HG03520 (cell line): Measurements from ENCODE around the gene PLCB2.

Experiments
- ATAC-seq: cut with Tn5 transposase; IDR thresholded peaks from one replicate; pipeline ENCODE4 v1.9.1; 2021; ENCODE audit warnings: mild to moderate bottlenecking, moderate library complexity; ENCODE audit not compliant: unreplicated experiment

Gene PLCB2

DNA sequence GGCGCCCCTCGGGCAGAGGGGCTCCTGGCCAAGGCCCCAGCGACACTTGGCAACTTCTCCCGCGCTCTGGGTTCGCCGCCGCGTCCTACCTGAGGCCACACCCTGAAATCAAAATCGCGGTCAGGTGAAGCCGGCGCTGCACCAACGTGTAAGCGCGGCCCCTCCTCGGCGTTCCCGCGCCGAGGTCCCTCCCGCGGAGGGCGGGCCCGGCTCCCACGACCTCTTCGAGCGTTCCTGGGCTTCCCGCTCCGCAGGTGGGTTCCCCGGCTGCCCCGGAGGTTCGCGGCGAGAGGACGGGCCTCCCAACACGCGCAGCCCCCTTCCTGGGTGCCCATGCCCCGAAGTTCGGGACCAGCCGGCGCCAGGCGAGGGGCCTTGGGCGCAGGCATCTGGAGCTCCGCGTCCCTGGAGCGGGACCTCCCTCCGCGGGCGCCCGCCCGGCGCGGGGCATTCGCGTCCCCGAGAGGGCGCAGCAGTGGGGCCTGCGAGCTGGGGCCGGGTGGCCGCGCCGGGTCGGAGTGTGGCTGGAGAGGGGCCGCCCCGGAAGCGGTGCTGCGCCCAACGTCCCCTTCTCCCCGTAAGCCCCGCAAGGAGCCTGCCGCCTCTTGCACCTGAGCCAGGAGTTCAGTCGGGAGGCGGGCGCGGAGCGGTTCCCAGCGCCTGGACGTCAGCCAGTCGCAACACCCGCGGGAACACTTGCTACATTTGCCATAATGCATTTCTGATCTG, 55.1 kb downstream of the PLCB2 start:
- no peak for ATAC-seq

DNA sequence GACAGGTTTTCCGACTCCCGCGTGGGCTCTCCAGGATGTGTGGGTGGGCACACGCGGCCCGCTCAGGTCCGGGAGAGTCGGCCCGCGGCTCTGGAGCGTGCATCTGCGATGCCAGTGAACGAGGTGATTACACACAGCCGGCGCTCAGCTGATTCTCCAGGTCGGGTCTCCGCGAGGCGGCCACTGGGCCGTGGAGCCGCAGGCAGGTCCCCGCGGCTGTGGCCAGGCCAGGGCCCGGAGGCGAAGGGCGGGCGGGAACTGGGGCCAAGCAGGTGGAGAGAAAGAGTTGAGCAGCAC, 55.6 kb downstream of the PLCB2 start:
- ATAC-seq: no peak

DNA sequence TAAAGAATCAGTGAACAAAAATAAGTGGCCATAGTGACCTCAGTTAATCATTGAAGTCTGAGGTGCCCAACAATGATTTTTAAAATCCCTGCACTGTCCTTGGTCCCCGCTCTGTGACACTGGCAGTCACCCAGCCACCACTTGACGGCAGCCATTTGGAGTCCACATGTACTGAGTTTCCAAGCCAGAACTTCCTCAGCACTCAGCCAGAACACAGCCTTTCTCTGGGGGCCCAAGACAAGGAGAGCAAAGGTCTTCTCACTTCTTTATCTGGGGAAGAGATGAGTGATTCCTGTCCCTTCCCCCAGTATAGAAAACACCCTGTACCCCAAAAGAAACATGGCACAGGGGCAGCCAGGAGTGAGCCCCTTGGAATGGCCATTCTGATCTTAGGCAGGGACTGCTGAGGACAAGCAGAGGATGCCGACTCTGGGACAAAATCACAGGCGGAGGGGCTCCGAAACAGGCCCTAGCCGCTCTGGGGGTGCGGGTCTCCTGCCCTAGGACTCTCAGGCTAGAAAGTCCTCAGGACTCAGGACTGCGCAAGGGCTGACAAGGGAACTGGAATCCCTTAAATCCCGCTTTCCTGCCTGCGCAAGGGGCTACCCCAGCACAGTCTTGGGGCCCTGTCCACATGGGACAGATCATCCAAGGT, 56.1 kb downstream of the PLCB2 start:
- no peak for ATAC-seq

DNA sequence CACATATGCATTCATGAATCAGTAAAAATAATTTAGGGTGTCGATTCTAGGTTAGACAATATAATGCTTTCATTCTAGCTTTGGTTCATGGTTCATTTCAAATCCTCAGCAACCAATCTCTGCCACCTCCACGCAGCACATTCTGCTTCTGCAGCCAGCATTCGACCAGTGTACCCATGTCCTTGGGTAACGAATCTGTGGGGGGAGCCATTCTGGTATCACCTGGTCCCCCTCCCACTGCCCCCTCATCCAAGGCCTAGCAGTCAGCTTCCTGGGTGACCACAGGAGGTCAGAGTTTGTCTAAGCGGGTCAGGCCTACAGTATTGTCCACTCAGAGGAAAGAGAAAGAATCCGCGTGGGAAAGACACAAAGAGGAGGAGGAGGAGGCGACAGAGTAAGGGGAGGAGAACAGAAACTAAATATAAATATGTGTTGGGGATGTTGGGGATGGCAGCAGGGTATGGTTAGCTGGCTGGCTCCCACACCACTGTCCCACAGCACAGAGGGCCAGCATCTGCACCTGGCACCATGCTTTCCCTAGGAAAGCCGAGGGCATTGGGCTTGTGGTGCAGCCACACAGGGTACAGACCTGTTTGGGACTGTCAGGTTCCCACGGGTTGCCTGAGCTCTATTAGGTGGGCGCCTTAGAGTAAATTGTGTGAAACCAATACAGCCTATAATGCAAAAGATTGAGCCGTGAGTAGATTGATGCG, 56.8 kb downstream of the PLCB2 start:
- ATAC-seq: no peak

DNA sequence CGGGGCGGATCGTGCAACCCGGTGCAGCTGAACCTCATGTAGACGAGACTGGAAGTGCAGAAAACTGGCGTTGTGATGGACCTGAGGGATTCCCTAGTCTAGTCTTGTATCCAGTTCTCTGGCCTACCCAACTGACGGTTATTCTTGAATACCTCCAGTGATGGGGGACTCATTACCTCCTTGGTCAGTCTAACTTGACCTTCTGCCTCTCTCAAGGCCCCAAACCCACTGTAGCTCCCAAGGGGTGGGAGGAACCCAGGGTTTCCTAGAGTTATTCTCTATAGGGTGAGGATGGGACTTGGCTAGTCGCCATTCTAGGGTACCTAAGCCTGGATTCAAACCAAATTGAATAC, 57.5 kb downstream of the PLCB2 start:
- no peak for ATAC-seq

DNA sequence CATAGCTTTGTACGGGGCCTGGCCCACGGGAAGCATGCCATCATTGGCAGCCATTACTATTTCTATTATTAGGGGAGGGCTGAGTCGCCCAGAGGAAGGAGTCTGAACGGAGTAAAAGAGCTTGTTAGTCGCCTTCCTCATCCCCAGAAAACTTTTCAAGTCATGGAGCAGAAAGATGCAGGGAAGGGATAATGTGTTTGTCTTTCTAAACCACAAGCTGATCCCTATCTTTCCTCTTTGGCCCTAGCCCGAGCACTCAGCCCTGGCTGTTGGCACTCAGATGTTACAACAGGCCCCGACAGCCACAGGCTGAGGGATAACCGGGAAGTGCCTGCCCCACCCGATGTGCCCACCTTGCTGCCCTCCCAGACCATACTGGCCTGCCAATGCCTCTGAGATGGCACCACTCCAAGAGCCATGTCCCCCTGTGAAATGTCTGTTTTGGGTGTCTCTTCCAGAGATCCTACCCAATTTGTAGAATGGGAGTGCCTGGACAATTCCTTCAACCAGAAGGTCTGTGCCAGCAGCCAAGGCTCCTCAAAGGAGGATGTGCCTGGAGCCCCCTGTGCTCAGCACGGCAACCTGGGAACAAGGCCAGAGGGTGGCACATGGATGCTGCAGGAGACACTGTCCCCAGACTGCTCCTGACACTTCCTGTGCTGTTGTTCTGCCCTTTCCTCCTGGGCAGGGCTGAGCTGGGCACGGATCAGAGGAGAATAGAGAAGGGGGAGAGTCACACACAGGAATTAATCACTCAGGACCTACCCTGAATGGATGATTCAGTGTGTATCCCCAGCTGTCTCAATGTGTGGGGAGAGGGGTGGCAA, 58.0 kb downstream of the PLCB2 start:
- no peak for ATAC-seq

DNA sequence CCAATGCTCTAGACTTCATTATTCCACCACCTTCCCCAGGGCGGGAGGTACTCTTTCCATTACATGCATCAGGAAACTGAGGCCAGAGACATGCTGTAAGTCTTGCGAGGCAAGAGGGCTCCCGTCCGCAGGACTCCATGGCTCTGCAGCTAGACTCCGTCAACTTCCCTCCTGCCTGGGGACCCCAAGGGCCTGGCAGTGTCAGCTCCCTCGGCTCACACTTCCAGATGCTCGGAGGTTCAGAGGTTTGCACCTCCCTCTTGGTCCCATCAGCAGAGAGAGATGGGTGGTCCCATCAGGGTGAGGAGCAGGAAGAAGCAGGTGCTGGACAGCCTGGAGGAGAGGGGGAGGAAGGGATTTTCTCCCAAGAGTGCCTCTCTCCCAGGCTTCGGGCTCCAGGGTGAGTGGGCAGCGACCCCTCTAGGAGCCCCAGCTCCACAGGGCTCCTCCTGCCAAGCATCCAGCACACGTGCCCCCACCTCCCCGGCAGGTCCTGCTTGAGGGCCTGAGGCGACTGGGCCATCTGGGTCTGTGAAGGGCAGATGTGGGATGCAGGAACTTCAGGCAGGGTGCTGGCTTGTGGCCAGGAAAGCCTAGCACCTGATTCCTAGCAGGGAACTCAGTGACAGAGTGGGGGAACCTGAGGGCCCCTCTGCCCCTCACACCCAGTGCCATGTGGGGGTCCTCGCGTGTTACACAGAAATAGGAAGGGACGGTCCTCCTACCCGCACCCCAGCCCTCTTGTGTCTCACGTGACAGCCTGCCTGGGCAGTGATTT, 59.5 kb downstream of the PLCB2 start:
- no peak for ATAC-seq

DNA sequence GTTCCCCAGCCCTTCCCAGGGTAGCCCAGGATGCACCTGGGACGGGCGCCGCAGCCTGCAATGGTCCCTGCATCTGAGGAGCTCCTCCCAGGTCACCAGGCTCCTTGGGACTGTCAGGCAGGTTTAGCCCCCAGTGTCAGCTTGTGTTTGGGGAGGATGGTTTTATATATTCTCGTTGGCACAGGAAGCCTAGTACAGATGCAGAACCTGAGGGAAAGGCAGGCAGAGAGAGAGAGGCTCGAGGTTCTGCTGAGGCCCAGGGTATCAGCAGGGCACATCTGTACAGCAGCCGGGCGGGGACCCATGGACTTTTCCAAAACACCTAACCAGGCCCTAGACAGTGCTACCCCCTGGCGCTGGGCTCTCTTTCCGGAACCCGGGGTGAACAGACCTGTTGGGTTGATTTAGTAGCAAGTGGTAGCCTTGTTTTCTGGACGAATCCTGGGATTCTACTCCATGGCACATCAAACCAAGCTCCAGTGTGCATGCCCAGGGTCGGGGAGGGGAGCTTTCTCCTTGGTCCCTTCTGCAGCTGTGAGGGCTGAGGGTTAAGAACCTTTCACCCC, 60.2 kb downstream of the PLCB2 start:
- no peak for ATAC-seq

DNA sequence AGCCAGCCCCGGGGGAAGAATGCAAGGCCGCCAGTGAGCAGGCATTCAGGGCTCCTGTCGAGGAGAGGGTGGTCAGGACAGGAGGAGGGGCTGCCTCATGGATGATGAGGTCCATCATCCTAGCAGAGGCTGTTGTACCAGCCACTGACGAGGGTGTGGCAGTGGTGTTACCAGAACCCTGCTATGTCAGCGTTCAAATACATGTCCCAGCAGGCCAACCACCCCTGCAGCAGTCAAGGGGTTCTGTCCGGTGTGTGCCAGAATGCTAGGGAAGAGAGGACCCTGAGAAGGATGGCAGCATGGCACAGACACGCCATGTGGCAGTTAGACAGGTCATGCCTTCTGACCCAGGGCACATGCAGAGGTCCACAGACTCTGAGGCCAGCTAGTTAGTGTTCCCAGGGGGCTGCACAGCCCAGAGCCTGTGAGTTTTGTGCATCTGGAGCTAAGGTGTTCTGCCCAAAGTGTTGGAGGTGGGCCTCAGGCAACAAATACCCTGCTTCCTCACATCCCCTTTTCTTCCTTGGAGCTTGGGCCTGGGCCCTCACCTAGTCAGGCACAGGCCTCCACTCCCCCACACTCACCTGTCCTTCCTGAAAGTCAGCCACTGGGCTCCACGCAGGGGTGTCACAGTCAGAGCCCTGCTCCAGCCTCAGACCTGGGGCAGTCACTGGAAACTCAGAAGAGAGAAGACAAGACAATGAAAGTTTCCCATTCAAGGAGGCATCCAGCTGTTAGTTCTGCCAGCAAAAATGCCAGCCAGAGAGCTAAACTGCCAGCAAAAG, 61.0 kb downstream of the PLCB2 start:
- ATAC-seq: no peak

DNA sequence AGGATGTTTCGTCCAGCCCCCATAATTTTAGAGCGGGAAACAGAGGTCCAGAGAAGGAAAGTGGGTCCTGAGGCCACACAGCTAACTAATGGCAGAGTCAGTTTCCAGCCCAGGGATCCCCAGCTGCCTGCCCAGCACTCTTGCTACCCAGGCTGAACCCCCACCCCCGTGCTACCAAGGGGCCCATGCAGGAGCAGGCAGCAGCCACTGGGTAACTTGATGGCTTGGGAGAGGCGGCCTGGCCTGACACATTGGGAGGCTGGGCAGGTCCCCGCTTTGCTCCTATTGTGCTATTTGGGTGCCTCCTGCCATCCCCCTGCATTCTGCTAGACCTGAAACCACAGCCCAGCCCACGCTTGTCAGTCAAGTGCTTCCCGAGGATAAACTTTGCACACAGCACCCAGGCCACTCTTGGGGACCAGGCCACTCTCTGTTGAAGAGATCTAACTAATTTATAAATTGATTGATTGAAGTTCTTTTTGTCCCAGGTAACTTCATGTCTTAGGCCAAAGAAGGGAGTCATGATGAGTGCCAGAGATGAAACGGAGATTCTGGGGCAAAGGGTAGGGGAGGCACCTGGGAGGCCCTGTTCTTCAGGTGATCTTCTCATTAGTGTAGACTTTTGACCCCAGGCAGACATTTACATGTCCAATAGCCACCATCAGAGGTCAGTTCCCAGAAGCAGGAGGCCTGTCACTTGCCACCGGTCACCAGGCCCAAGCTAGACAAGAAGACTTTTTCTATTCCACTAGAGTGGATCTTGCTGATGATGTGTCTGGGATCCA, 61.9 kb downstream of the PLCB2 start:
- no peak for ATAC-seq

DNA sequence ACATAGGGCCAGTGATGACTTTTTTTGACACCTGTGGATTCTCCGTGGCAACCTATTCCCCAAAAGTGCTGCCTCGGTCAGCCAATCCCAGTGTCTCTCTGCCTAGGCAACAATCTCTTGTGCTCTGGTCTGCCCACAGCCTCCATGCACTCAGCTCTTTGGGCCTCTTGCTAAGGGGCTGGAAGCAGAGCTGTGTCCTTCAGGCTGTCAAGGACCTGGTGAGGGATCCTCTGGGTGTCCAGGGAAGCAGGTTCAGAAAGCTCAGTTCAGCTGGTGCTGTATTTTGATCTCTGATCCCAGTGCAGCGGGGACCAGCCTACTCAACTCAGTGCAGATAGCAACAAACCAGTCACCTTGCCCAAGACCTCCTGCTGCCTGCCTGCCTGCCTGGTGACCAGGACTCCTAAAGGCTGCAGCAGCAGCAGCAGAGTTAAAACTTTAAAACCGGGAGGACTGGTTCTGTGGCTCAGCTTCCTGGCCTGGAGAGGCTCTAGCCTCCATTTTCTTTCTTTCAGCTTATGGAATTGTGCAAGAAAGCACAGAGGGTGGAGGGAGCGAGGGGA, 62.7 kb downstream of the PLCB2 start:
- no peak for ATAC-seq

DNA sequence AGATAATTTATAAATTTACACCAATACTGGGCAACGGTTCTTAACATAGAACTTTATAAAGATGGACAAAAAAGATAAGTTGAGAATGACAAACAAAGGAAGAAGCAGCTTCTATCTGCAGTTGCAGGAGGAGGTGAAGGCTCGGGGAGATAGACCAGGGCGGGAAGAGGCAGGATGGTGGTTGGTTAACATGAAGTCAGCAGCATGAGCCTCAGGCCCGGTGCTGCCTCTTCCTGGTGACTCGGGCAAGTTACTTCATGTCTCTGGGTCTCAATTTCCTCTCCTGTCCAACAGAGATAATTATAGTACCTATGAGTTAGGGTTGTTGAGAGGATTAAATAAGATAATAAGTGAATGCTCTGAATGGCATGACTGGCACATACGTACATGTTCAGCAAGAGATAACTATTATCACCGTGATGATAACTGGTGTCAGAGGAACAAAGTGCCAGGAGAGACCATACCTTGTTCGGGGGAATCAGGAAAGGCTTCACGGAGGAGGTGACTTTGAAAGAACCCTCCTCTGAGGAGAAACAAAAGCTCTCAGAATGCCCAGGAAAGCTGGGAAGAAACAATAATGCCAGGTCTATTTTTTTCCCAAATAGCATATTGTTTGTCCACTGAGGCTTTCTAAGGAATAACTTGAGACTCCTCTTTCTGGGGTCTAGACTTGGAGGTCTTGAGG, 64.5 kb downstream of the PLCB2 start:
- ATAC-seq: no peak

DNA sequence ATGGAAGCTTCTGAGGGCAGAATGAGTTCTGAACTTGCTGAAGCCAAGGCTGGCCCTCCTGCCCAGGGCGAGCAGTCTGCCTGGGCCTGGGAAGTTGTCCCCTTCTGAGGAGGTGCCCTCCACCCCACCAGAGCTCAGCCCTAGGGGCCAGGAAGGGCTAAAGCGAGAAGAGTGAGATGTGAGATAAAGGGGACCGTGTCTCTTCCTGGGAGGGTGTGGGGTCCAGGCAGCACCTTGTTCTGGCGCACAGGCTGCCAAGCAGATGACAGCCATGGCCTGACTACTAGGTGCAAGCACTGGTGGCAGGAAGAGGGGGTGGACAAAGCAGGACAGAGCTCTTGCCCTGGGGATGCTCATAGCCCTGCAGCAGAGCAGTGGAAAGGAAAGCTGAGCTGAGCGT, 65.1 kb downstream of the PLCB2 start:
- ATAC-seq: no peak

DNA sequence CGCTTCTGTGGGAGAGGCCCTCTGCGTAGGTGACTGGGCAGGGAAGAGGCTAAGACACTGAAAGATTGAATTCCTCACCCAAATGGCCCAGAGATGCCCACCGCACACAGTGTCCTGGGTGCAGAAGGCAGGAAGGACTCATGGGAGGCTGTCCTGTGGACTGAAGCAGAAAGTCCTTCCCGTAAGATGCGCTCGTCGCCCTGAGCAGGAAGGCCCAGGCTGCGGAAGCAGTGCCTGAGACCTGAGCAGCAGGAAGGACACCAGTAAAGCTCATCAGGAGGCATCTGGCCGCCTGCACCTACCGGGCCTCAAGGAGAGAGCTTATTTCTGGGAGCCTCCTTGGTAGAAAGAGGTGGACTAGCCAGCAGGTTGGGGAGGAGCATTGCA, 65.5 kb downstream of the PLCB2 start:
- ATAC-seq: no peak

DNA sequence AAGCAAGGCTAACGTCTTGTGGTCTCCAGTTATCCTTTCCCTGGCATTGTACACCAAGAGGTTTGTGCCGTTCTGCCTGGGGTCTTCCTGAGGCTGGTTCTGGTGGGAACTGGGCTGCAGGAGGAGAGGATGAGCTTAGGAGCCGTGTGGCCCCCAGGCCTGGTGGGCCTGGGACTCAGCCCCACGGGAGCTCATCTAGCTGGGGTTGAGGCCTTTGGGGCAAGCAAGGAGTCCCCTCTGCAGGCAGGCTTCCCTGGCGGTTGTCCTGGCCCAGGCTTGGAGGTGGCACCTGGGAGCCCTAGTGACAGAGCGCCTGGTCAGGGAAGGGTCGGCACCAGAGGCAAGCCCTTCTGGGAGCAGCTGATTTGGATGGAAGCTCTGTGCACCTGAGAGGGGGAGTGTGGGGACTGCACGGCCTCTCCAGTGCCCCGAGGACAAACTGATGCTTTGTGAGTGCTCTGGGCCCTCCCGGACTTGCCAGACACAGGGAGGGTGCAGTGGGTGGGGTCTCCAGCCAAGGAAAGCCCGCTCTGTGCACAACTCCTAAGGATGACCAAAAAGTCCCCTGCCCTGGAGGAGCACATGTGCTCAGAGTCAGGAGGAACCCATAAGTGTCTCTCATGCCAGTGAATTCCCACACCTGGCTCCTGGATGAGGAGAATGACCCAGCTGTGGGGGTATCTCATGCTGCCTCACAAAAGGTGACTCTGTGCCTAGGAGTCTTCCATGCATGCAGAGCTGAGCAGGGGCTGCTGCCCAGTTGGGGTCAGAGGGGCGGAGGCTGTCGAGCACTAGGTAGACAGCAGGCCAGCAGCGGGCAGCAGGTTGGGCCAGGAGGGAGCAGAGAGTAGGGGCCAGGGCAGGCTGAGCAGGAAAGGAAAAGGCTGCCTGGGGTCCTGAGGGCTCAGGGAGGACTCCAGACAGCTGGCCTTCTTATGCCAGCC, 66.2 kb downstream of the PLCB2 start:
- no peak for ATAC-seq

DNA sequence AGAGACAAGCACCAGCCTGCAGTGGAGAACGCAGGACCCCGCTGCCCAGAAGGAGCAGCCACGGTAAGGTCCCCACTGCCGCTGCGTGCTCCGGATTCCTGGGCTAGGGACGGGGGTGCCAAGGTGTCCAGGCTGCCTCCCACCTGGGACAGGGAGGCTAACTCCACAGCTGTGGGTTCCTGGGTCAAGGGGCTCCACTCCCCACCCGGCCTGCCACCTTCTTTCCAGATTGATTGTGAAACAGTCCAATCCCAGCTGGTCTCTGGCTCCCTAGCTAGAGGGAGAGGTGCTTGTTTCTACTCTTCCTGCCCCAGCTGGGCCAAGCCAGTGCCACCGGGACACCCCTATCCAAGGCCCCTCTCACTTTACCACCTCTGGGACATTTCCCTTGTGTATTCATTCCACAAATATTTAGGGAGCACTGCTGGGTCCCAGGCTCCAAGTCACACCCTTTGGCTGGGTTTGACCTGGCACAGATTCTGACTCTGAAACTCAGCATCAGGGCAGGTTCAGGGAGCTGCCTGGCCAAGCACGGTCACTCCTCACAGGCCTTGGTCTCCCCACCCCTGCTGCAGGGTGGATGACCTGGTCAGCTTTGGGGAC, 67.0 kb downstream of the PLCB2 start:
- no peak for ATAC-seq
